Measurements from ENCODE around the gene DYNLL2. TPM values are rescaled to one million over a fixed set of nuclear protein-coding genes. Genes with fewer than 3 reads are reported as not detected.
"Not testable (repeated sequence)": the region's sequence is repeated elsewhere in the genome, so short reads cannot be mapped to it uniquely, and the experiment has no call there.

DYNLL2 gene
- total RNA-seq, 1 experiment from 2014 or later, result 29.1 TPM

GRCh38 chr17:58100506-58100905 is 17.3 kb downstream of the DYNLL2 start:
- H3K36me3 ChIP-seq (ENCODE audit: insufficient read depth, low read length, poor library complexity, severe bottlenecking), result no peaks in the 10 kb centered on the region
- DNase-seq (ENCODE audit: low spot score), result no peak
- no TSS peak for BruUV-seq (replicated peaks)
- CTCF ChIA-PET, result no interaction called here
- H3K9me3 ChIP-seq (ENCODE audit: low read depth, low read length, poor library complexity, severe bottlenecking), result no peaks in the 10 kb centered on the region
- H3K4me3 ChIP-seq (ENCODE audit: low read depth, low read length, poor library complexity, severe bottlenecking), result no peak overlapping the region
- no peak for TF ChIP-seq EZH2 (IDR thresholded peaks at IDR 0.05; ENCODE audit: borderline replicate concordance, low read depth, low read length, poor library complexity, severe bottlenecking)
- TF ChIP-seq, protein P1, sequence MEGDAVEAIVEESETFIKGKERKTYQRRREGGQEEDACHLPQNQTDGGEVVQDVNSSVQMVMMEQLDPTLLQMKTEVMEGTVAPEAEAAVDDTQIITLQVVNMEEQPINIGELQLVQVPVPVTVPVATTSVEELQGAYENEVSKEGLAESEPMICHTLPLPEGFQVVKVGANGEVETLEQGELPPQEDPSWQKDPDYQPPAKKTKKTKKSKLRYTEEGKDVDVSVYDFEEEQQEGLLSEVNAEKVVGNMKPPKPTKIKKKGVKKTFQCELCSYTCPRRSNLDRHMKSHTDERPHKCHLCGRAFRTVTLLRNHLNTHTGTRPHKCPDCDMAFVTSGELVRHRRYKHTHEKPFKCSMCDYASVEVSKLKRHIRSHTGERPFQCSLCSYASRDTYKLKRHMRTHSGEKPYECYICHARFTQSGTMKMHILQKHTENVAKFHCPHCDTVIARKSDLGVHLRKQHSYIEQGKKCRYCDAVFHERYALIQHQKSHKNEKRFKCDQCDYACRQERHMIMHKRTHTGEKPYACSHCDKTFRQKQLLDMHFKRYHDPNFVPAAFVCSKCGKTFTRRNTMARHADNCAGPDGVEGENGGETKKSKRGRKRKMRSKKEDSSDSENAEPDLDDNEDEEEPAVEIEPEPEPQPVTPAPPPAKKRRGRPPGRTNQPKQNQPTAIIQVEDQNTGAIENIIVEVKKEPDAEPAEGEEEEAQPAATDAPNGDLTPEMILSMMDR (conservative IDR thresholded peaks at IDR 0.05; ENCODE audit: low read depth, low read length), result no peak
- intact Hi-C loops (cut with micrococcal nuclease; ENCODE audit: unreplicated experiment), result no loop called here
- no peak overlapping the region for H3K27ac ChIP-seq (ENCODE audit: low read depth, low read length, poor library complexity, severe bottlenecking)
- H3K4me1 ChIP-seq (ENCODE audit: insufficient read depth, low read length, poor library complexity, severe bottlenecking), result no peaks in the 10 kb centered on the region
- POLR2A ChIA-PET (ENCODE audit: low non-redundant PET), result no interaction called here
- no peaks in the 10 kb centered on the region for H3K27me3 ChIP-seq (replicated peaks; ENCODE audit: insufficient read depth, low read depth, low read length, poor library complexity)

- not testable (repeated sequence) for H3K27me3 ChIP-seq (replicated peaks; ENCODE audit: insufficient read depth, low read depth, low read length, poor library complexity)
These were observed 18.7 kb downstream of the DYNLL2 start for GRCh38 chr17:58101898-58102297.

DNA sequence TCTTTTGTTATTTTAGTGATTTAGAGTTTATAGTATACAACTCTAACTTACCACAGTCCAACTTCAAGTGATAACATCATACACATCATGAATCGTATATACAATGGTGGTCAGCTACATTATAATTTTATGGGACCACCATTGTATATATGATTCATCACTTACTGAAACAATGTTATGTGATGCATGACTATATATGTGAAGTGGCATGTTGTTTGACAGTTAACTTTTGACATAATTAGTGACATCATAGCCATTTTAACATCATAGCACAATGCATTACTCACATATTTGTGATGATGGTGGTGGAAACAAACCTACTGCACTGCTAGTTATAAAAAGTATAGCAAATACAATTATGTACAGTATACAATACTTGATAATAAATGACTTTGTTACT is 21.9 kb downstream of the DYNLL2 start:
- DNase-seq (ENCODE audit: low spot score), result no peak
- POLR2A ChIA-PET (ENCODE audit: low non-redundant PET), result interaction anchor here (0.8 kb wide), 1 partner anchor 88 kb away, joined by 3 read pairs; no protein-coding TSS in a partner anchor
- H3K27ac ChIP-seq (ENCODE audit: low read depth, low read length, poor library complexity, severe bottlenecking), result no peak overlapping the region
- no peaks in the 10 kb centered on the region for H3K4me1 ChIP-seq (ENCODE audit: insufficient read depth, low read length, poor library complexity, severe bottlenecking)
- H3K27me3 ChIP-seq (replicated peaks; ENCODE audit: insufficient read depth, low read depth, low read length, poor library complexity), result no peaks in the 10 kb centered on the region
- intact Hi-C loops (cut with micrococcal nuclease; ENCODE audit: unreplicated experiment), result no loop called here
- TF ChIP-seq EZH2 (IDR thresholded peaks at IDR 0.05; ENCODE audit: borderline replicate concordance, low read depth, low read length, poor library complexity, severe bottlenecking), result no peak
- TF ChIP-seq, protein P1 (conservative IDR thresholded peaks at IDR 0.05; ENCODE audit: low read depth, low read length), result no peak
- CTCF ChIA-PET, result no interaction called here
- BruUV-seq (replicated peaks), result no TSS peak
- H3K4me3 ChIP-seq (ENCODE audit: low read depth, low read length, poor library complexity, severe bottlenecking), result no peak overlapping the region
- no peaks in the 10 kb centered on the region for H3K36me3 ChIP-seq (ENCODE audit: insufficient read depth, low read length, poor library complexity, severe bottlenecking)
- H3K9me3 ChIP-seq (ENCODE audit: low read depth, low read length, poor library complexity, severe bottlenecking), result peaks cover 5% of the 10 kb centered on the region

More at GRCh38 chr17:58101898-58102297, 18.7 kb downstream of the DYNLL2 start:
- H3K36me3 ChIP-seq (ENCODE audit: insufficient read depth, low read length, poor library complexity, severe bottlenecking); H3K27ac ChIP-seq (ENCODE audit: low read depth, low read length, poor library complexity, severe bottlenecking); POLR2A ChIA-PET (ENCODE audit: low non-redundant PET); H3K9me3 ChIP-seq (ENCODE audit: low read depth, low read length, poor library complexity, severe bottlenecking); H3K4me3 ChIP-seq (ENCODE audit: low read depth, low read length, poor library complexity, severe bottlenecking); H3K4me1 ChIP-seq (ENCODE audit: insufficient read depth, low read length, poor library complexity, severe bottlenecking); BruUV-seq (replicated peaks); intact Hi-C loops (cut with micrococcal nuclease; ENCODE audit: unreplicated experiment); DNase-seq (ENCODE audit: low spot score); CTCF ChIA-PET: not testable (repeated sequence)

DNA sequence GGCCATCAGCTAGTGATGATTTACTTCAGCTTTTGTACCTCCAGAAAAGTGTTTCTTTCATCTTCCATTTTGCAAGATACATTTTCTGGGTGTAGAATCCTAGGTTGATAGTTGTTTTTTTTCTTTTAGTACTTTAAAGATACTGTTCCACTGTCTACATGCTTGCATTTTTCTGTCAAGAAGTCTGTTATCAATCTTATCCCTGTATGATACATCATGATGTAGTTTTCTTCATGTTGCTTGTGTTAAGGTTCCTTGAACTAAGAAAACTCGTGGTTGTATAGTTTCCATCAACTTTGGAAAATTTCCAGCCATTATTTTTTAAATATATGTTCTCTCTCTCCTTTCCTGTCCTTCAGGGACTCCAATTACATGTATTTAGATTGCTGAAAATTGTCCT is 24.1 kb downstream of the DYNLL2 start:
- ChIA-PET CTCF (no interaction called here), POLR2A (ENCODE audit: low non-redundant PET) (no interaction called here)
- no peaks in the 10 kb centered on the region for H3K4me1 ChIP-seq (ENCODE audit: insufficient read depth, low read length, poor library complexity, severe bottlenecking)
- no peak for TF ChIP-seq EZH2 (IDR thresholded peaks at IDR 0.05; ENCODE audit: borderline replicate concordance, low read depth, low read length, poor library complexity, severe bottlenecking)
- TF ChIP-seq, protein P1 (conservative IDR thresholded peaks at IDR 0.05; ENCODE audit: low read depth, low read length), result no peak
- no peaks in the 10 kb centered on the region for H3K36me3 ChIP-seq (ENCODE audit: insufficient read depth, low read length, poor library complexity, severe bottlenecking)
- no peak overlapping the region for H3K27ac ChIP-seq (ENCODE audit: low read depth, low read length, poor library complexity, severe bottlenecking)
- no peak for DNase-seq (ENCODE audit: low spot score)
- intact Hi-C loops (cut with micrococcal nuclease; ENCODE audit: unreplicated experiment), result no loop called here
- no peak overlapping the region for H3K4me3 ChIP-seq (ENCODE audit: low read depth, low read length, poor library complexity, severe bottlenecking)
- H3K9me3 ChIP-seq (ENCODE audit: low read depth, low read length, poor library complexity, severe bottlenecking), result peaks cover 5% of the 10 kb centered on the region
- no peaks in the 10 kb centered on the region for H3K27me3 ChIP-seq (replicated peaks; ENCODE audit: insufficient read depth, low read depth, low read length, poor library complexity)
- BruUV-seq (replicated peaks), result no TSS peak
